Lower leg skin (tissue), 4 donors: ENCODE data around the gene PMF1. TPM values are rescaled to one million over a fixed set of nuclear protein-coding genes. Genes with fewer than 3 reads are reported as not detected.

ENCODE experiments used
- DNase-seq, 2 donors: peaks; one replicate each; pipeline ENCODE4 v3.0.0-alpha.2; 2019; ENCODE audit warnings: low spot score in 2 of 2
- H3K4me3 ChIP-seq: fragments of 200-600 bp; sonication (generic); 2 replicates; pipeline ENCODE4 v1.5.1; 2017; ENCODE audit warnings: mild to moderate bottlenecking, low read depth; ENCODE audit not compliant: poor library complexity, severe bottlenecking
- POLR2A ChIP-seq, 2 donors: fragments of 450-650 bp; IDR thresholded peaks; one replicate each; pipeline ENCODE4 v1.6.1; 2016 to 2017; ENCODE audit warnings: antibody characterized with exemption in 2 of 2, mild to moderate bottlenecking in 1 of 2, moderate library complexity in 1 of 2
- WGBS, 2 donors: methylation state at CpG; one replicate each; pipeline ENCODE4 v1.1.5; 2018; 5-methylcytosine and 5-hydroxymethylcytosine counted together
- intact Hi-C: fragments of 100-400 bp; cut with DNase I; formaldehyde crosslinking; loops from one replicate; pipeline ENCODE4 v1.15.0; 2023; ENCODE audit warnings: low total_unique reads
- total RNA-seq, 4 donors: library from RNA; depleted of rRNA; stranded (reverse); fragments of >200 nt; gene quantifications; one replicate each; pipeline ENCODE4 v1.1.0, GENCODE V29; 2016
- TF ChIP-seq, protein P1 (sequence below), 3 donors: fragments of 450-650 bp; IDR thresholded peaks; one replicate each; pipeline ENCODE4 v1.5.1; 2016; ENCODE audit warnings: antibody characterized with exemption in 3 of 3, mild to moderate bottlenecking in 3 of 3, moderate library complexity in 2 of 3

The PMF1 gene
- total RNA-seq, 4 donors from 2014 or later: 62.9 to 83.6 (median 71.1) TPM

DNA sequence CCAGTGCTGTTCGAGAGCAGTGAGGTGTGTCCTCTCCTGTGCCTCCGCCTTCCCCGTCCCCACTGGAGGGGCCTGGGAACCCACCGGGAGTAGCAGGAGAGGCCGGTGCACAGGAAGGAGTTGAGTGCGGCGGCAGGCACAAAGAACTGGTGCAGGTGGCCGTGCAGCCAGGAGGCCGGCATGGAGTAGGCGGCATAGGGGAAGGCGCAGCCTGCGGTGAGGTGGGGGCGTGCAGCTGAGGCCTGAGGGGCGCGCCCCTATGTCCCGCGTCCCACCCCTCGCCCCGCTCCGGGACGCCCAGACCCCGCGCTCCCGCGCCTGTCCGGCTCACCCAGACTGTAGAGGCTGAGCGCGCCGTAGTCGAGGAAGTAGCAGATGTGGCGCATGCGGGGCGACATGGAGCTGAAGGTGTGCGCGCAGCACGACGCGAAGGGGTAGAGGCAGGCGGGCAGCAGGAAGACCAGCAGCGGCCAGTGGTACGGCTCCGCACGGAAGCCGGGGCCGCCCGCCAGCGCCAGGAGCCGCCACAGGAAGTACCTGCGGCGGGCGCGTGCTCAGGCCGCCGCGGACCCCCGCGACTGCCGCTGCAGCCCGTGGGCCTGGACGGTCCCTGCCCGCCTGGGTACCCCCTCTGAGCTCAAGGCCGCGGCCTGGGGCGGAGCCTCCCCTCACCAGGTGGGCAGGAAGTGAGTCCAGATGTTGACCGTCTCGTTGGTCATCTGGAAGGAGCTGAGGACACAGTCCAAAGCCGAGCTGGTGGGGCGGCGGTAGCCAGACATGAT is 32.8 kb downstream of the PMF1 start:
- no peak overlapping the region for H3K4me3 ChIP-seq
- no peak for DNase-seq
- intact Hi-C loops: no loop called here
- WGBS, 2 donors: 13 to 24% methylated on average over 30 to 49 of the region's 69 CpGs
- TF ChIP-seq, protein P1, sequence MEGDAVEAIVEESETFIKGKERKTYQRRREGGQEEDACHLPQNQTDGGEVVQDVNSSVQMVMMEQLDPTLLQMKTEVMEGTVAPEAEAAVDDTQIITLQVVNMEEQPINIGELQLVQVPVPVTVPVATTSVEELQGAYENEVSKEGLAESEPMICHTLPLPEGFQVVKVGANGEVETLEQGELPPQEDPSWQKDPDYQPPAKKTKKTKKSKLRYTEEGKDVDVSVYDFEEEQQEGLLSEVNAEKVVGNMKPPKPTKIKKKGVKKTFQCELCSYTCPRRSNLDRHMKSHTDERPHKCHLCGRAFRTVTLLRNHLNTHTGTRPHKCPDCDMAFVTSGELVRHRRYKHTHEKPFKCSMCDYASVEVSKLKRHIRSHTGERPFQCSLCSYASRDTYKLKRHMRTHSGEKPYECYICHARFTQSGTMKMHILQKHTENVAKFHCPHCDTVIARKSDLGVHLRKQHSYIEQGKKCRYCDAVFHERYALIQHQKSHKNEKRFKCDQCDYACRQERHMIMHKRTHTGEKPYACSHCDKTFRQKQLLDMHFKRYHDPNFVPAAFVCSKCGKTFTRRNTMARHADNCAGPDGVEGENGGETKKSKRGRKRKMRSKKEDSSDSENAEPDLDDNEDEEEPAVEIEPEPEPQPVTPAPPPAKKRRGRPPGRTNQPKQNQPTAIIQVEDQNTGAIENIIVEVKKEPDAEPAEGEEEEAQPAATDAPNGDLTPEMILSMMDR (IDR thresholded peaks at IDR 0.05): no peak
- TF ChIP-seq POLR2A (IDR thresholded peaks at IDR 0.05): no peak

DNA sequence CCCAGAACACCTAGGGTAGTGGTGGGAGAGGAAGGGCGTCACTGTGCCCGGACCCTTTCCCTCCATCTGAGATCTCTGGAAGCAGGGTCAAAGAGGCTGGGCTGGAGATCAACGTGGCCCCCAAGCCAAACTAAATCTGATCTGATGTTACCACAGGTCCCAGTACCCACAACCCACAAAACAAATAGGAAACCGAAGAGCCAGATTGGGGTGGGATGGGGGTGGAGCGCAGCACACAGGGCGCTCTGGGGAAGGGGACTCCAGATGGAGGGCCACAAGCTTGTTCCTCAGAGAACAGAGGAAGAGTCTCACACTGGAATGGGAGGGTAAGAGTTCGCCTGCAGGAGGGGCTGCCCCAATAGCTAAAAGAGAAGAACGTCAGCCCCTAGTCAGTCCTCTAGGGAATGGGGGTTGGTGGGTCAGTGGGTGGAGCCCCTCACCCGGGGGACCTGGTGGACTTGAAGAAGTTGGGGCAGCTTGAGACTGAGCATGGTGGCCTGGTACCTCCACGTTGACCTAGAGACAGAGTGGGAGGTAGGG is 33.5 kb downstream of the PMF1 start:
- 61 to 65% methylated on average over 10 of the region's 10 CpGs for WGBS, 2 donors
- DNase-seq: no peak
- no peak for TF ChIP-seq POLR2A (IDR thresholded peaks at IDR 0.05)
- TF ChIP-seq, protein P1 (IDR thresholded peaks at IDR 0.05): no peak
- no peak overlapping the region for H3K4me3 ChIP-seq
- intact Hi-C loops: no loop called here

DNA sequence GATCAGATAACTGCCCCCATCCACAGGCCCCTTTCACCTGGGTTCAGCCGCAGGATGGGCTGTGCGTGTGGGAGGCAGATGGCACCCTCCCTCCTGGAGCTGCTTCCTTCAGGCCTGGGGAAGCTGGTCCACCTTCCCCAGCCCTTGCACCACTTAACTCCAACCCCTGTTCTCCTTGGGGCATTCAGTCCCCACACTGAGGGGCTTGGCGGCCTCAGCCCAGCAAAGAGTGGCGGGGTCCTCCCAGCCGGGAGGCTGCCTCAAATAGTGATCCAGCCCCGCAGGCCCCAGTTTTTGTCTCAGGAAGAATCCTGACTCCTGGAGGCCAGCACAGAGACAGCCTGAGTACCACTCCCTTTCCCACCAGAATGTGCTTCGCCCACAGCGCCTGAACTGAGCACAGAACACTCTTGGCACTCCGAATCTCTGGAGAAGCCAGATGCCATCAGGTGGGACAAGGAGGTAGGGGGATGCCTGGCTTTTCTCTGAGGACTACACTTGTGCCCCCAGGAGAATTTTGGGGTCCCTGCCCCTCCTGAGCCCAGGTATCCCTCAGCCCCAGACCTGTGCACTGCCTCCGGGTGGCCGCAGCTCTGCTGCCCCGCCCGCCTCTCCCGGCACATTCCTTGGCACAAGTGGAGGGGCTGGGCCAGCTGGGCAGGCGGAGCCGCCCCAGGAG is 34.1 kb downstream of the PMF1 start:
- no peak overlapping the region for H3K4me3 ChIP-seq
- no peak for DNase-seq
- TF ChIP-seq POLR2A (IDR thresholded peaks at IDR 0.05): no peak
- TF ChIP-seq, protein P1 (IDR thresholded peaks at IDR 0.05): no peak
- intact Hi-C loops: no loop called here
- 28% methylated on average over 15 to 16 of the region's 16 CpGs for WGBS, 2 donors

DNA sequence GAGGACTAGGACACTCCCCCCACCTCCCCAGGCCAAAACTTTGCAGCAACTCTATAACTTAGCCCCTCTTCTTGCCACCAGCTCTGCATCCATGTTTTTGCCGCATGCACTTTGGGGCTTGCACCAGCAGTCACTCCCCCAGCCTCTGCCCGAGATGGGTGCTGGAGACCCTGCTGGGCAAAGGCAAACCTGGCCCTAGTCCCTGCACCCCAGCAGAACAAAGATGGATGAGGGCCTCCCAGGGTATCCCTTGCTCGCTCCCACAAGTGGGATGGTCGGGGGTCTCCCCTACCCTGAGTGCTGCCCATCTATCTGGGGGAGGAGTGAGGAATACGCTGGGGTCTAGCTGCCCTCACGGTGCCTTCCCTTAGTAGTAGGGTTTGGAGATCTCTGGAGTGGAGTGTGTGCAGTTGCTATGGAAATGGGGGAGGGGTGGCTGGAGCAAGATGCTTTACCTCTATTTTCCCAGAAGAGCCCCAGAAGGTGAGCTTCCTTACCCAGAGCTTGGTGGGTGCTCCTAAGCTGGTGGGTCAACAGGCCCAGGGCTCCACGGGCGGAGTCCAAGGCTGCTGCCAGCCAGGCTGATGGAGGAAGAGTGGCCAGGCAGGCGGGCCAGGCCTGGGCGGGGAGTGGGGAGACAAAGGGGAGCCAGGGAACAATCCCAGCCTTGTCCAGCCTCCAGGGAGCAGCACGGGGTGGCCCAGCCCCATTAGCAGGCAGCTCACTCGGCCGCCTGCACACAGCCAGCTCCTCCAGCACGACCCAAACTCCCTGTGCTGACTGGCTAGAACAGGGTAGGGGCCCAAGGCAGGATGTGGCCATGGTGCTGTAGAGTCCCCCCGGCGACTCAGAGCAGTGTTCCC is 34.9 kb downstream of the PMF1 start, which contains the start of gene PAQR6:
Gene PAQR6 (minus strand): TSS at position 597 of the 863 bp plus-strand sequence. CDS start 1,325 bp downstream, outside the sequence.
- TF ChIP-seq, protein P1 (IDR thresholded peaks at IDR 0.05): no peak
- TF ChIP-seq POLR2A (IDR thresholded peaks at IDR 0.05): no peak
- no peak for DNase-seq
- WGBS, 2 donors: 36 to 39% methylated on average over 9 to 14 of the region's 16 CpGs
- intact Hi-C loops: no loop called here
- H3K4me3 ChIP-seq: no peak within 1 kb of the TSS

DNA sequence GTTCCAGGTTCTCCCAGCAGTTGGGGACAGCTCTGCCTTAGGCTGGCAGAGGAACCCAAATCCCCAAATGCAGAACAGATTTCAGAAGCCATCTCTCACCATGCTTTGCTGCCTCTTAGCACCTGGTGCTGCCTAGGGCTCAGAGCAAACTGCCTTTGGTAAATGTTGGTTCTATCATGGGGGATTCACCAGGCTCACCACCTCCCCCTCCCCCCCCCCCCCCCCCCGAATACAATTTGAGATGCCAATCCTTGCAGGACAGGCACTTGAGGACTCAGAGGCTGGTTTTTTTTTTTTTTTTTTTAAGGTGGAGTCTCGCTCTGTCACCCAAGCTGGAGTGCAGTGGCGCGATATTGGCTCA is 35.5 kb downstream of the PMF1 start:
- no peak for DNase-seq
- no peak overlapping the region for H3K4me3 ChIP-seq
- intact Hi-C loops: no loop called here
- no peak for TF ChIP-seq POLR2A (IDR thresholded peaks at IDR 0.05)
- TF ChIP-seq, protein P1 (IDR thresholded peaks at IDR 0.05): no peak
- 65 to 76% methylated on average over 4 of the region's 4 CpGs for WGBS, 2 donors
